HepG2 (cell line): ENCODE measurements around the gene TNNI2. TPM values are rescaled to one million over a fixed set of nuclear protein-coding genes. Genes with fewer than 3 reads are reported as not detected.

Experiments
- CAMTA2 ChIP-seq: sonication (generic); formaldehyde crosslinking; IDR thresholded peaks from 2 replicates; pipeline ENCODE4 v1.4.0; 2020; ENCODE audit warnings: mild to moderate bottlenecking, missing genetic modification reagents, borderline replicate concordance
- MTA3 ChIP-seq: sonication (generic); formaldehyde crosslinking; IDR thresholded peaks from 2 replicates; pipeline ENCODE4 v1.4.0; 2020; ENCODE audit warnings: missing genetic modification reagents
- PPARG ChIP-seq: conservative IDR thresholded peaks from 2 replicates; pipeline ENCODE4 v1.6.1; 2016; ENCODE audit warnings: missing biosample characterization, missing genetic modification reagents
- PTBP1 ChIP-seq: fragments of 200-400 bp; formaldehyde crosslinking; IDR thresholded peaks from 2 replicates; pipeline ENCODE4 v1.6.1; 2018; ENCODE audit warnings: low read length, low read depth; ENCODE audit not compliant: poor library complexity, severe bottlenecking
- REPIN1 ChIP-seq: sonication (generic); formaldehyde crosslinking; IDR thresholded peaks from 2 replicates; pipeline ENCODE4 v1.8.0; 2022; ENCODE audit warnings: missing genetic modification reagents, low read depth, mild to moderate bottlenecking, borderline replicate concordance
- RXRA ChIP-seq: sonication (generic); formaldehyde crosslinking; IDR thresholded peaks from 2 replicates; pipeline ENCODE4 v1.5.1; 2020; ENCODE audit warnings: missing genetic modification reagents
- SMC3 ChIP-seq: IDR thresholded peaks from 2 replicates; pipeline ENCODE4 v1.6.1; 2011; ENCODE audit warnings: low read length, improper control_type of control experiment
- YY1 ChIP-seq: IDR thresholded peaks from 2 replicates; pipeline ENCODE4 v1.6.1; 2011; ENCODE audit warnings: low read length, low read depth, moderate library complexity, mild to moderate bottlenecking; ENCODE audit not compliant: insufficient read depth, insufficient replicate concordance
- ZBTB7A ChIP-seq: sonication (generic); formaldehyde crosslinking; IDR thresholded peaks from 2 replicates; pipeline ENCODE4 v1.8.0; 2022; ENCODE audit warnings: mild to moderate bottlenecking, missing genetic modification reagents
- ZFX ChIP-seq: sonication (generic); formaldehyde crosslinking; IDR thresholded peaks from 2 replicates; pipeline ENCODE4 v1.4.0; 2020; ENCODE audit warnings: mild to moderate bottlenecking, low read depth, missing genetic modification reagents, moderate library complexity
- ZNF274 ChIP-seq: sonication (generic); formaldehyde crosslinking; IDR thresholded peaks from 2 replicates; pipeline ENCODE4 v1.5.1; 2020; ENCODE audit warnings: mild to moderate bottlenecking, missing genetic modification reagents
- ZNF383 ChIP-seq: sonication (generic); formaldehyde crosslinking; IDR thresholded peaks from 2 replicates; pipeline ENCODE4 v1.4.0; 2020; ENCODE audit warnings: missing genetic modification reagents, mild to moderate bottlenecking, borderline replicate concordance
- ZNF614 ChIP-seq: IDR thresholded peaks from 2 replicates; pipeline ENCODE4 v1.6.1; 2018; ENCODE audit warnings: missing biosample characterization, missing genetic modification reagents, inconsistent platforms, borderline replicate concordance
- ZNF724P ChIP-seq: sonication (generic); formaldehyde crosslinking; IDR thresholded peaks from 2 replicates; pipeline ENCODE4 v1.8.0; 2022; ENCODE audit warnings: missing genetic modification reagents, borderline replicate concordance
- ZNF839 ChIP-seq: sonication (generic); formaldehyde crosslinking; IDR thresholded peaks from 2 replicates; pipeline ENCODE4 v1.4.0; 2020; ENCODE audit warnings: missing genetic modification reagents, mild to moderate bottlenecking, borderline replicate concordance
- ZSCAN29 ChIP-seq: sonication (generic); formaldehyde crosslinking; conservative IDR thresholded peaks from 2 replicates; pipeline ENCODE4 v1.4.0; 2020; ENCODE audit warnings: mild to moderate bottlenecking, missing genetic modification reagents
- polyA plus RNA-seq, 8 experiments: library from polyadenylated mRNA; depleted of rRNA in 3 of 8; stranded (reverse) in 7 of 8; unstranded in 1 of 8; fragments of >200 nt; fragmentation: Illumina TruSeq in 4 of 8; extraction: Trizol in 4 of 8; gene quantifications; 2 replicates each; pipeline versions ENCODE4 v1.2.1 to v1.2.3, GENCODE V29; 2011 to 2016; ENCODE audit warnings: low read depth in 4 of 8, missing spikeins in 1 of 8, mixed read lengths in 1 of 8; ENCODE audit not compliant: insufficient read depth in 1 of 8
- total RNA-seq, 5 experiments: library from RNA; depleted of rRNA; stranded (reverse); fragments of >200 nt; fragmentation: Illumina TruSeq; extraction: Trizol; gene quantifications; 2 replicates each; pipeline ENCODE4 v1.2.3, GENCODE V29; 2016; ENCODE audit warnings: low read depth in 1 of 5
- TF ChIP-seq, protein P1 (sequence below): sonication (generic); formaldehyde crosslinking; IDR thresholded peaks from 2 replicates; pipeline ENCODE4 v1.4.0; 2020; ENCODE audit warnings: missing genetic modification reagents, borderline replicate concordance
- TF ChIP-seq, protein P2 (sequence below), 2 experiments: sonication (generic) in 1 of 2; formaldehyde crosslinking in 1 of 2; IDR thresholded peaks; 2 replicates each; pipeline versions ENCODE4 v1.4.0 to v1.6.1; 2018 to 2020; ENCODE audit warnings: missing genetic modification reagents in 2 of 2, borderline replicate concordance in 1 of 2, low read depth in 1 of 2, mild to moderate bottlenecking in 1 of 2, missing biosample characterization in 1 of 2
- TF ChIP-seq, protein P3 (sequence below): sonication (generic); formaldehyde crosslinking; conservative IDR thresholded peaks from 2 replicates; pipeline ENCODE4 v1.8.0; 2022; ENCODE audit warnings: mild to moderate bottlenecking, moderate library complexity, missing genetic modification reagents

The TNNI2 gene
- total and polyA plus RNA-seq, 2 of the 13 experiments (the other 11 are each of a cell fraction or from before 2014, with no cell fraction given), result 7.2 to 12.0 TPM

DNA sequence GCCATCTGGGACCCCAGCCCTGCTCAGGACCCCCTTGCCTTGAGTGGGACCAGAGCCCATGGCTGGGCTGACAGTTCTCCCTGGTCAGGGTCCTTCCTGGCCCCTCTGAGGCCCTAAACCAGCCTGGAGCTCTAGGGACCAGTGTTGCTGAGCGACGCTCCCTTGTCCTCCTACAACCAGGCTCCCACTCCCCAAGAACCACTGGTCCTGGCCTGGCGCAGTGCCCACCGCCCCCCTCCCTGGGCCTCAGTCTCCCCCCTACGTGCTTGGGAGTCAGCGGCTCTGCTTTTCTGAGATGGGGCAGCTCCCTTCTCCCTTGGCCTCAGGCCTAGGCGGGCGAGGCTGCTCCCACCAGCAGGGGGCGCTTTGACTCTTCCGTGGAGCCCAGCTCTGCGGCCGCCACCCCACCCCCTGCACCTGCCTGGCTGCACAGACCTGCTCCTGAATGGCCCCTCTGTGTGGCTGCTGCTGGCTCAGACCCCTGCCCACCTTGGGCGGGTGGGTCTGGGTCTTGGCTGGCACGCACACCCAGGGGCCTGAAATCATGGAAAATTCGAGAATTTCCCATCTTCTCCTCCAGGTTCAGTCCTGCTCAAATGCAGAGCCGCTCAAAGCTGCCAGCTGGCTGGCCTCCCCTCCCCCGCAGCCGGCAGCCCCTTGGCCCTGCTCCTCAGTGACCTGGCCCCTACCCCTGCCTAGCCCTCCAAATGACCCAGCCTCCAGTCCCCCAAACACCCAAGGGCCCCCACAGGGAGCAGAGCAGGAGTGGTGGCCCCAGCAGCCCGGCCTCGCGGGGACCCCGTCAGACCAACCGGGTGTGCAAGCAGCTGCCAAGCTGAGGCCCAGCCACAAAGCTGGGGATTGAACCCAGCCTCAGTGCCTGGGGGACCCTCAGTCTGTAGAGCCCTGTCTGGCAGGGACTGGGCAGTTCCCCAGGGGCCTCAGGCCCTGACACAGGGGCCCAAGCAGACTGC lies 43.8 kb downstream of the TNNI2 start (continued):
- TF ChIP-seq, protein P1, sequence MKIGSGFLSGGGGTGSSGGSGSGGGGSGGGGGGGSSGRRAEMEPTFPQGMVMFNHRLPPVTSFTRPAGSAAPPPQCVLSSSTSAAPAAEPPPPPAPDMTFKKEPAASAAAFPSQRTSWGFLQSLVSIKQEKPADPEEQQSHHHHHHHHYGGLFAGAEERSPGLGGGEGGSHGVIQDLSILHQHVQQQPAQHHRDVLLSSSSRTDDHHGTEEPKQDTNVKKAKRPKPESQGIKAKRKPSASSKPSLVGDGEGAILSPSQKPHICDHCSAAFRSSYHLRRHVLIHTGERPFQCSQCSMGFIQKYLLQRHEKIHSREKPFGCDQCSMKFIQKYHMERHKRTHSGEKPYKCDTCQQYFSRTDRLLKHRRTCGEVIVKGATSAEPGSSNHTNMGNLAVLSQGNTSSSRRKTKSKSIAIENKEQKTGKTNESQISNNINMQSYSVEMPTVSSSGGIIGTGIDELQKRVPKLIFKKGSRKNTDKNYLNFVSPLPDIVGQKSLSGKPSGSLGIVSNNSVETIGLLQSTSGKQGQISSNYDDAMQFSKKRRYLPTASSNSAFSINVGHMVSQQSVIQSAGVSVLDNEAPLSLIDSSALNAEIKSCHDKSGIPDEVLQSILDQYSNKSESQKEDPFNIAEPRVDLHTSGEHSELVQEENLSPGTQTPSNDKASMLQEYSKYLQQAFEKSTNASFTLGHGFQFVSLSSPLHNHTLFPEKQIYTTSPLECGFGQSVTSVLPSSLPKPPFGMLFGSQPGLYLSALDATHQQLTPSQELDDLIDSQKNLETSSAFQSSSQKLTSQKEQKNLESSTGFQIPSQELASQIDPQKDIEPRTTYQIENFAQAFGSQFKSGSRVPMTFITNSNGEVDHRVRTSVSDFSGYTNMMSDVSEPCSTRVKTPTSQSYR (CRISPR knock-in tag), result peak; percentile 81; the same call in 1 of the 2 replicates
- TF ChIP-seq SMC3 (peak; percentile 46; the same call in 1 of the 2 replicates), CAMTA2 (no peak), RXRA (CRISPR knock-in tag) (0 out of 2 replicates have a peak, but pooled peaks have one; percentile 14), ZBTB7A (peak; percentile 62; the same call in 1 of the 2 replicates), PTBP1 (no peak), YY1 (peak; percentile 49), ZNF383 (CRISPR knock-in tag) (no peak), ZNF724P (peak; percentile 5; the same call in 1 of the 2 replicates), REPIN1 (CRISPR knock-in tag) (0 out of 2 replicates have a peak, but pooled peaks have one; percentile 25), ZNF274 (CRISPR knock-in tag) (peak; percentile 72; the same call in 1 of the 2 replicates), PPARG (no peak), ZFX (peak; percentile 80), ZSCAN29 (no peak), ZNF839 (CRISPR knock-in tag) (0 out of 2 replicates have a peak, but pooled peaks have one; percentile 30), ZNF614 (CRISPR knock-in tag) (0 out of 2 replicates have a peak, but pooled peaks have one; percentile 35), MTA3 (CRISPR knock-in tag) (no peak)
- TF ChIP-seq, protein P2, sequence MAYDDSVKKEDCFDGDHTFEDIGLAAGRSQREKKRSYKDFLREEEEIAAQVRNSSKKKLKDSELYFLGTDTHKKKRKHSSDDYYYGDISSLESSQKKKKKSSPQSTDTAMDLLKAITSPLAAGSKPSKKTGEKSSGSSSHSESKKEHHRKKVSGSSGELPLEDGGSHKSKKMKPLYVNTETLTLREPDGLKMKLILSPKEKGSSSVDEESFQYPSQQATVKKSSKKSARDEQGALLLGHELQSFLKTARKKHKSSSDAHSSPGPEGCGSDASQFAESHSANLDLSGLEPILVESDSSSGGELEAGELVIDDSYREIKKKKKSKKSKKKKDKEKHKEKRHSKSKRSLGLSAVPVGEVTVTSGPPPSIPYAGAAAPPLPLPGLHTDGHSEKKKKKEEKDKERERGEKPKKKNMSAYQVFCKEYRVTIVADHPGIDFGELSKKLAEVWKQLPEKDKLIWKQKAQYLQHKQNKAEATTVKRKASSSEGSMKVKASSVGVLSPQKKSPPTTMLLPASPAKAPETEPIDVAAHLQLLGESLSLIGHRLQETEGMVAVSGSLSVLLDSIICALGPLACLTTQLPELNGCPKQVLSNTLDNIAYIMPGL (CRISPR knock-in tag; IDR thresholded peaks at IDR 0.05; ENCODE audit: borderline replicate concordance in 1 of 2, low read depth in 1 of 2), result peak; percentile 50 to 66; a peak in 3 of 4 replicates
- TF ChIP-seq, protein P3, sequence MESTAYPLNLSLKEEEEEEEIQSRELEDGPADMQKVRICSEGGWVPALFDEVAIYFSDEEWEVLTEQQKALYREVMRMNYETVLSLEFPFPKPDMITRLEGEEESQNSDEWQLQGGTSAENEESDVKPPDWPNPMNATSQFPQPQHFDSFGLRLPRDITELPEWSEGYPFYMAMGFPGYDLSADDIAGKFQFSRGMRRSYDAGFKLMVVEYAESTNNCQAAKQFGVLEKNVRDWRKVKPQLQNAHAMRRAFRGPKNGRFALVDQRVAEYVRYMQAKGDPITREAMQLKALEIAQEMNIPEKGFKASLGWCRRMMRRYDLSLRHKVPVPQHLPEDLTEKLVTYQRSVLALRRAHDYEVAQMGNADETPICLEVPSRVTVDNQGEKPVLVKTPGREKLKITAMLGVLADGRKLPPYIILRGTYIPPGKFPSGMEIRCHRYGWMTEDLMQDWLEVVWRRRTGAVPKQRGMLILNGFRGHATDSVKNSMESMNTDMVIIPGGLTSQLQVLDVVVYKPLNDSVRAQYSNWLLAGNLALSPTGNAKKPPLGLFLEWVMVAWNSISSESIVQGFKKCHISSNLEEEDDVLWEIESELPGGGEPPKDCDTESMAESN, result 0 out of 2 replicates have a peak, but pooled peaks have one; percentile 38
